SH-SY5Y (cell line): ENCODE measurements around the gene LGALS3BP.

ENCODE experiments used
- GATA2 ChIP-seq: IDR thresholded peaks from 2 replicates; pipeline ENCODE4 v1.6.1; 2011; ENCODE audit warnings: mild to moderate bottlenecking, low read depth, low read length
- GATA3 ChIP-seq: IDR thresholded peaks from 2 replicates; pipeline ENCODE4 v1.6.1; 2011; ENCODE audit warnings: low read depth, mild to moderate bottlenecking, low read length, moderate library complexity

LGALS3BP gene, protein sequence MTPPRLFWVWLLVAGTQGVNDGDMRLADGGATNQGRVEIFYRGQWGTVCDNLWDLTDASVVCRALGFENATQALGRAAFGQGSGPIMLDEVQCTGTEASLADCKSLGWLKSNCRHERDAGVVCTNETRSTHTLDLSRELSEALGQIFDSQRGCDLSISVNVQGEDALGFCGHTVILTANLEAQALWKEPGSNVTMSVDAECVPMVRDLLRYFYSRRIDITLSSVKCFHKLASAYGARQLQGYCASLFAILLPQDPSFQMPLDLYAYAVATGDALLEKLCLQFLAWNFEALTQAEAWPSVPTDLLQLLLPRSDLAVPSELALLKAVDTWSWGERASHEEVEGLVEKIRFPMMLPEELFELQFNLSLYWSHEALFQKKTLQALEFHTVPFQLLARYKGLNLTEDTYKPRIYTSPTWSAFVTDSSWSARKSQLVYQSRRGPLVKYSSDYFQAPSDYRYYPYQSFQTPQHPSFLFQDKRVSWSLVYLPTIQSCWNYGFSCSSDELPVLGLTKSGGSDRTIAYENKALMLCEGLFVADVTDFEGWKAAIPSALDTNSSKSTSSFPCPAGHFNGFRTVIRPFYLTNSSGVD

DNA sequence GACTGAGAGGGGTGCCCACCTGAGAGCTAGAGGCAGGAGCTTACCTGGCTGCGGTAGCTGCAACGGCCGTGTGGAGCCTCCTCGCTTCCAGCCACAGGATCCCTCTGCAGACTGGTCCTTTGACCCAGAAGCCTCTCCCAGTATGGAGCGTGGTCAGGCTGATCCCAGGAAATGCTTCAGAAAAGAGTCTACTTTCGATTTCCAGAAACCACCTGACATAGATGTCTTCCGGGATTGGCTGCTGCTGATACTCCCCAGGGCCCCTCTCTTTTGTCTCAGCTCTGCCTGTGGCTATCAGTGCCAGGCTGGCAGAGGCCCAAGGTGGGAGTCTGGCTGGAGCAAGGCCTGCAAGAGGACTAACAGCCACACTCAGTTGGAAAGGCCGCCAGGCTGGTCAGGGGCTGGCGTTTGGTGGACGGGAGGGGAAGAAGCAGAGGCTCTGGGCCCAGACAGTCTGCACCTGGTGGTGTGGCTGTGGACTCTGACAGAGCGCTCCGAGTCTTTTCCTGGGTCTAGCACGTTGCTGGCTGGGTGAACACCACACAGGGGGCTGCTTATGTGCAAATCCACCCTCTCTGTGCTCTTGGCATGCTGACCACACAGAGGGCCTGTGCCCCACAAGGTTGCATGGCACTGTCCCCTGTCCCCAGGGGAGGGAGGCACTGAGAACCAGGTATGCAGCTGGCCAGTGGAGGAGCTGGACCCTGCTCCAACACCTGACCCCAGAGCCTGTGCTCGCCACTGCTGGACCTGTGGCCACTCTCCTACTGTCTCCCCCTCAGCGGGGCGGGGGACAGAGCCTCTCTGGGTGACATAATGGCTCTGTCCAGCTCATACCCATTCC, at the start of gene LGALS3BP:
Gene LGALS3BP, minus strand, starts transcription at position 144 of the 844 bp plus-strand sequence. CDS start 2,732 bp downstream, outside the sequence.
- TF ChIP-seq GATA3 (no peak), GATA2 (no peak)

DNA sequence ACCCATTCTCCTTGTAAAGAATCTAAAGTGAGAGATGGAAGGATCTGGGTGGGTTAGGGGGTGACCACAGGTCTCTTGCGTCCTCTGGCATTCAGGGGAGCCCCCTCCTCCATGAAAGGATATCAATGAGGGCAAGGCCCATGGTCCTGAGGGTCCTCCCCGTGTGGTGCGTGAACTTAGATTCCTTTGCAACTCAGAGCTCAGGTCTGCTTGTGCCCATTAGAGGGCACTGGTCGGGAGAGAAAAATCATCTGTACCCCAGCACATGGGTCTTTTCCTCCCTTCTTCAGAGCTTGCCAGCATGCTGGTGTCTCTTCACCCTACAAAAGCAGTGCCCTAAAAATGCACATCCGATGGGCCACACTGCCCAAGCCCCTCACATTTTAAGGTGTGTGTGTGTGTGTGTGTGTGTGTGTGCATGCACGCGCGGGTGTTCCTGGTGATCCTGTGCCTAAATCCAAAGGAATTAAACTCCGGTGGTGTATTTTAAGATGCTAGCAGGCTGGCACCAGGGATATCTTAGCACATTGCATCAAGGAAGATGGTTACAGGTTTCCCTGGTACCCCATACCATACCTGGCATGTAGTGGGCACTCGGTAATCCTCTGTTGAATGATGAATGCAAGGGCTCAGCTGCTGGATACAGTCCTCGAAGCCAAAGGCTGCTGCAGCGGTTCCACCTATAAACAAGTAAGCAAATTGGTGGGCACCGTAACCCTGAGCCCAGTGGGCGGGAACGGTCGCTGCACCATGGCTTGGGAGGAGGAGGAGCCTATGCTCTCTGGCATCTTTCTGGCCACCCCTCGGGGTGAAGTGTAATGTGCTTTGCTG, 49.0 kb upstream of the LGALS3BP start:
- TF ChIP-seq GATA2 (no peak), GATA3 (no peak)

DNA sequence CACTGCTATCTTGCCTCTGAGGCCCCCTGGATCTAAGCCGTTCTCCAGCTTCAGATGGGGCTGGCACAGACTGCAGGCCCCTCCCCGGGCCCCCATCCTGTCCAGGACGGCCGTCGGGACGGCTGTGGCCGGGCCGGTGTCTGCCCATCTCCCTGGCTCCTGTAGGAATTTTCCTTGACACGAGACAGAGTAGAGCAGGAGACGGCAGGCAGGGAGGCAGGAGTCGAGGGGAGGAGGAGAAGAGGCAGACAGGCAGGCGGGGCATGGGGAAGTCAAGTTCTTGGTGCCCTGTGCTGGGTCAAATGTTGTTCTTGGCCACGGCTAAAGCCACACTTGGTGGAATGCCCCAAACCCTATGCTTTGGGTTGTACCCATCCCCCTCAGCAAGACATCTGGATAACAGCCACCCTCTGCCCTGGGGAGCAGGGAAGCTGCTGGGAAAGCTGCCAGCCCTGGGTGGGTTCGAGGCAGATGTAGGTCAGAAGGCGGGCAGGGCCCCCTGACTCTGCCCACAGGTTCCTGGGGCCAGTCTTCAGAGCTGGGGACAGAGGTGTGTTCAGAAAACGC, 48.3 kb upstream of the LGALS3BP start:
- TF ChIP-seq GATA2 (no peak), GATA3 (no peak)

DNA sequence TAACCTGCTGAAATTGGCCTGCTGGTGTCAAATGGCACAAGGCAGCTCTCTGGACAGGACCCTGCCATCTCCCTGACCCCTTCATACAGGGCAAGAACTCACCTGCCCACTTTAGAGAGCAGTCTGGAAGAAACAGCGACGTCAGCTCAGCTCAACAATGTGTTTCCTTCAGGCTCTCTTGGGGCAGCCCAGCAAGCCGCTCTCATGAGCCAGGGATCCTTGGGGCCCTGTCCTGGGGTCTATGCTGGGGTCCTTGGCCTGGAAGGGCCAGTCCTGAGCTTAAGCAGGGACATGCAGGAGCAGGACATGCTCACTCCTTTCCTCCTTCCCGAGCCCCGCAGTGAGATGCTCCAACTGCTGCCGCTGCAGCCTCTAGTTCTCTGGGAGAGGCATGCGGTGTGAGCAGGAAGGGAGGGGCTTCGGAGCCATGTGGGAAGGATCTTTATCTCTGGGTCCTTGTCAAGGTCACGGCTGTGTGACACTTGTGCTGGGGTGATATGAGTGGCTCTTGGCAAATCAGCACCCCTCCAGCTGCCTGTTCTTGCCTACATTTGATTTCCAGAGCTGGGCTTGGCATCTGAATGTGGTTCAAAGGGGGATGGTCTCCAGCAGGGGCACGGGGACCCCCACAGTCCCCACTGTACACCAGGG, 47.7 kb upstream of the LGALS3BP start:
- no peak for TF ChIP-seq GATA3
- peak; percentile 99 for TF ChIP-seq GATA2

DNA sequence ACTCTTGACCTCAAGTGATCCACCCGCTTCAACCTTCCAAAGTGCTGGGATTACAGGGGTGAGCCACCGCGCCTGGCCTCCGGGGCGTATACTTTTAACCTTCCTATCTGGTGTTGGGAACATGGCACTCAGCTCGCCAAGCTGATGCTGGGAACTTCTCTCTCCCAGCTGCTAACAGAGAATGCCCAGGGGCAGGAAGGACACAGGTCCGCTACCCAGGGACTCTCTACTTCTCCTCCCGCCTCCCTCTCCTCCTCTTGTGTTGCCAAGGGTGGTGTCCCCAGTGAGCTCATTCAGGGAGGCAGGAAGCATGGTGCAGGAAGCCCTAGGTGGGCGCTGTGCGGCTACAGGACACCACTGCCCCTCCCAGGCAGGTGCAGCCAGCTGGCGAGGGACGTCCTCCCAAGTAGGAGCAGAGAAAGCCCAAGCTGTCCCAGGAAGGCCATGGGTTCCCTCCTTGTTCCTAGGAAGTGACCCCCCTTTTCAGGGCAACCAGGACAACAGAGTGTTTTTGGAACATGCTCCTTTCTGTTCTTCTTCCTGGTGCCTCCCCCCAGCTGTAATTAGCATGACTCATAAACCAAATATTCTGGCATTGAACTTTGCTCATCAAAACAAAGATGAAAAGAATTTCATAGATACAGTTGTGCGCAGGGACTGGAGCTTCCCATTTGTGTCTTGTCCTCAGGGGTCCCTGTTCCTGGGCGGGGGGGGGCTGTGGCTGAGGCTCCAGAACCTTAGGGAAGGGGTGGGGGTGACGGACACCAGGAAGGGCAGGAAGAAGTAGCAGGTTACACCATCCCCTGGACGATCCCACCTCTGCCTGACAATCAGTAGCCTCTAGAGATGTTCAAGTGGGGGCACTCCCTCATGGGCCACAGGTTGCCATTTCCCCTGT, 46.9 kb upstream of the LGALS3BP start:
- no peak for TF ChIP-seq GATA3
- TF ChIP-seq GATA2 = no peak

DNA sequence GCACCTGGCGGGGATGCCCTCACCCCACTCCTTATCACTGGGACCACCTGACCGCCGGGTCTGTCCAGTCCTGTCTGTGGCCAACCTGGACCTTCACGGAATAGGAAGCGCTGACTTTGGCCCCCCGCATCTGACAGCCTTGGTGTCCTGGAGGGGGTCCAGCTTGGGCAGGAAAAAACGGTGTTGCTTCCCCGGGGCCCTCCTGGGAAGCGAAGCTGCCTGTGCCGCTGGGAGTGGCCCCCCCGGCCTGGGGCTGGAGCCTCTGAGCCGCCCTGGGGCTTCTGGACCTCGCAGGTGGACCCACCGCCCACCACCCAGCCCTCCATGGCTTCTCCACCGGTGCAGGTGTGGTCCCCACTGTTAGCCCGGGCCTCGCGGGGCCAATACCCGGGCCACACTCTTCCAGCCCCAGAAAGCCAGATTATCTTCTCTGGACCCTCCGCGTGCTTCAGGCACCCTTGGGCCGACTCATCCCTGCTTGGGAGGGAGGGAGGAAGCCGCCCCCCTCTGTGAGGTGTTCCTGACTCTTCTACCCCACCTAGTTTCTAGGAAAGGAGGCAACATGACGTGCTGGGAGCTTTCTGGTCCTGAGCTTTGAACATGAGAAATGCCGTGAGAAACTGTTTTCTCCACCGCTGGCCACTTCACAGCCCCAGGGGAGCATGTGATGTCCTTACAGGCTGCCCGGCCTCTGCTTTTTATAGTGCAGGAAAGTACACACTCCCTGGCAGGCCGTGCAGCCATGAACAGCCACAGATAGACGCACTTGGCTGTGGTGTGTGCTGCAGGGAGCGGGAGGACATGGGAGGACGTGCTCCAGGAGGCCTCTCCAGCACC, 45.4 kb upstream of the LGALS3BP start:
- TF ChIP-seq GATA2 (no peak), GATA3 (no peak)

DNA sequence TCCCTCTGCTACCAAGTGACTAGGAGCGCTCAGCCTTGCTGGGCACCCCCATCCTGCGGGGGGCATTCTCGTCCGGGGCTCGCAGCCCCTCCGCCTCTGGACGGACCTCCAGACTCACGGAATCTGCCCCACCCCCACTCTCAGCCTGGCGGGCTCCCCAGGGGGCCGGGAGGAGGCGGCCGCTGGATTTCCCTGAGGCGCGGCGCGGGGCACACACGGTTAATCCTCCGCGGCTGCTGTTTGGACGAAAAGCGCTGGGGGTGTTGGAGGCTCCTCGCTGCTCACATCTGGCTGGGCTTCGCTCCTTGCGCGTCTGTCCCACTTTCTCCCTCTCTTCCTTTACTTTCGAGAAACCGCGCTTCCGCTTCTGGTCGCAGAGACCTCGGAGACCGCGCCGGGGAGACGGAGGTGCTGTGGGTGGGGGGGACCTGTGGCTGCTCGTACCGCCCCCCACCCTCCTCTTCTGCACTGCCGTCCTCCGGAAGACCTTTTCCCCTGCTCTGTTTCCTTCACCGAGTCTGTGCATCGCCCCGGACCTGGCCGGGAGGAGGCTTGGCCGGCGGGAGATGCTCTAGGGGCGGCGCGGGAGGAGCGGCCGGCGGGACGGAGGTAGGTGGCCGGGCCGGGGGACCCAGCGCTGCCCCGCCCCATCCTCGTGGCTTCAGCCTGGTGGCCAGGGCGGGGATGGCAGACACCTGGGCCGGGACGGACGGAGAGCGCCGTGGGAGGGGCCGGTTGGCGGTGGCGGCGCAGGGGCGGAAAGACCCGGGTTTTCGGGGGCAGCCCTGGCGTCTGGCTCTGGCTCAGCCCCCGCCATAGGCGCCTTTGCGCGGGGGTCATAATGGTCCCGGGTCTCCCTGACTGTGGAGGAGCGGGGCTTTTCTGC, 44.4 kb upstream of the LGALS3BP start, which contains the start of gene C1QTNF1:
Gene C1QTNF1, plus strand, starts transcription at position 284 of the 886 bp plus-strand sequence. CDS start 19,800 bp downstream, outside the sequence.
- TF ChIP-seq GATA2 = no peak
- TF ChIP-seq GATA3 = no peak

DNA sequence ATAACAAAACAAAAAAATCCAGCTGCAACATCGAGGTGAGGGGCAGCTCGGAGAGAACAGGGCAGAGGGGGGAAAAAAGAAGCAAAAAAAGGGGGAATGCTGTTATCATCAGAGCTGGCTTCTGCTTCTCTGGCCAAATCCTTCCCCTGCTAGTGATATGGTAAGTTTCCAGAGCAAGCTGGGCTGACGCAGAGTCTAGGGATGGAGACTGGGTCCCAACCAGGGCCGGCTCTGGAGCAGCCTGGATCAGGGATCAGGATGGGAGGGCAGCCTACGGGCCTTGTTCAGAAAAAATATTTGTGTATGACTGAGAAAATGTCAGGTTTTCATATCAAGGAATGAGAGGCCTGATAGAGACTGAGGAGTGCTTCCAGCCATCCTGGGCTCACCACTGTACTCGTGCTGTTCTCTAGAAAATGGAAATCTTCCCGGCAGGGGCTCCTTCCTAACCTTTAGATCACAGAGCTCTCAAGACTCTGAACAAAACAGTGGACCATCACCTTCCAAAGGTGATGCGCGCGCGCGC, 43.5 kb upstream of the LGALS3BP start:
- TF ChIP-seq GATA2 (no peak), GATA3 (no peak)

DNA sequence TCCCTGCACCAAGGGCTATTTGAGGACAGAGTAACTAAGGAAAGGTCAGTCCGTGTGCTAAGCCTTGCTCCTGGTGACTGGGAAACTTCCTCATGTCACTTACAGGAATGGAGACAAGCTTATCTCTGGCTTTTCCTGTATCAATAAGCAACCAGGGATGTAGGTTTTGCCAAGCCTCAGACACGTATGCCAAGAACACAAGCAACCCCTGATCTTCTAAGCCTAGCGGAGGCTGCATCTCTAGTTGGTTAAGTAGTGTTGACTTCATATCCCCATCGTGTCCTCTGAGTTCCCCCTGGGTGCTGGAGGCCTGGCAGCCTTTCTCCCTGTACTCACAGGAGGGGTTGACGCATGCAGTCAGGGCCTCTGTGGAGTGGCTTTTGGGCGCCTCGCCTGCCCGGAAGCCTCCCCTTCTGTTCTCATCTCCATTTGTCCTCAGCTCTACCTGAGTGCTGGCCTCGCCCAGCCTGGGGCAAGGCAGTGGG, 42.8 kb upstream of the LGALS3BP start:
- no peak for TF ChIP-seq GATA2
- no peak for TF ChIP-seq GATA3

DNA sequence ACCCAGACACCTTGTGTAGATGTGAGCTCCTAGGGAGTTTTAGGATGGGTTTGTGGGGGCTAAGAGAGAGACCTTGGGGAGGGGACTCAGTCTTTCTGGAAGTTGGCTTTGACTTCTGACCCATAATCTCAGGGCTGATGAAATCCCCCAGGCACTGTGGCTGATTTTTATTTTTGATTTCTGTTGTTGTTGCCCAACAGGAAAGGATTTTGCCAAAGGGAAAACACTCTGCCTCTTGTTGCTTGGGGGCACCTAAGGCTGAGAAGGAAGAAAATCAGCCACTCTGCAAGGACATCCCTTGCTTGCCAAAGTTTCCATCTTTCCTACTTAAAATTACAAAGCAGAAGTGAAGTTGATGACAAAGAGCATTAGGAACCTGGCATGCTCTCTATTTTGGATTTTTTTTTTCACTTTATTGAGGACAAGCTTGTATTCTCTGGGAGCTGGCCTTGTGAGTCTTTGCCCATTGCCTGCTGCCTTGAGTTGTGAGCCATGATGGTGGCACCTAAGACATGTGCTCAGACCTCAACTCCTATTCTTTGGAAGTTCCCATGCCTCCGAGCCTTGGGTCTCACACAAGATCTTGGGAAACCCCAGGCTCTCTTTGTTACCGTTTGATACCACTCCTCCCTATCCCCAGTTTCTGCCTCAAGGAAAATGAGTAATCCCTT, 41.0 kb upstream of the LGALS3BP start:
- no peak for TF ChIP-seq GATA3
- no peak for TF ChIP-seq GATA2
